22Rv1 (cell line): ENCODE data around the gene SCN11A.

Experiments
- CTCF ChIP-seq: fragments of 450-650 bp; IDR thresholded peaks from 2 replicates; pipeline ENCODE4 v1.5.1; 2017; ENCODE audit warnings: mild to moderate bottlenecking
- ZFX ChIP-seq: fragments of 450-650 bp; IDR thresholded peaks from 2 replicates; pipeline ENCODE4 v1.6.1; 2017; ENCODE audit warnings: antibody characterized with exemption, borderline replicate concordance

- TF ChIP-seq CTCF = no peak
- no peak for TF ChIP-seq ZFX
Measured at GRCh38 chr3:39067286-39067685, 15.5 kb upstream of the SCN11A start.
